ENCODE results near the gene LBHD2.
"Not testable (repeated sequence)": the region's sequence is repeated elsewhere in the genome, so short reads cannot be mapped to it uniquely, and the experiment has no call there.

The LBHD2 gene

DNA sequence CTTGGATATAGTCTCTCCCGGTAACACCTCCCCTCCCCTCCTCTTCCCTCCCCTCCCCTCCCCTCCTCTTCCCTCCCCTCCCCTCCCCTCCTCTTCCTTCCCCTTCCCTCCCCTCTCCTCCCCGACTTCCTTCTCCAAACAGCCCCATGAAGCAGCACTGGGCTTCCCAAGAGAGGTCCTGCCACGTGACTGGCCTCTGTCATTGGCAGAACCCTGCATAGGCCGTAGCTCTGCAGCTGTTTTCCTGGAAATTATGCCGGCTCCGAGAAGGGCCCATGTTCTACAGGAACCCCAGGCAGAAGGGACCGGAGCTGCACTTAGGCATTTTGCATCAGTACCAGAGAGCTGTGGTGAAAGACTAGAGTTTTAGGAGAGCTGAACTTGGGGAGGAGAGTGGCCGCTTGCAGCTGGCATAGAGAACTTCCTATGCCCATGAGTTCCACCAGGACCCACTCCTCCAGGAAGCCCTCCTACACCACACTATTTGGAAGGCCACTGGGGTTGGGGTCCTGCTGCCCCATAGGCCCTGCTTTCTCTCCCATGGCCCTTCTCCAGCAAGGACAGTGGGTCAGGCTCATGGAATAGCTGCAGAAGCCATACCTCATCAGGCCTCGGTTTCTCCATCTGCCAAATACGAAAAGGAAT, 34.1 kb downstream of the LBHD2 start:
- TF ChIP-seq, protein P1, sequence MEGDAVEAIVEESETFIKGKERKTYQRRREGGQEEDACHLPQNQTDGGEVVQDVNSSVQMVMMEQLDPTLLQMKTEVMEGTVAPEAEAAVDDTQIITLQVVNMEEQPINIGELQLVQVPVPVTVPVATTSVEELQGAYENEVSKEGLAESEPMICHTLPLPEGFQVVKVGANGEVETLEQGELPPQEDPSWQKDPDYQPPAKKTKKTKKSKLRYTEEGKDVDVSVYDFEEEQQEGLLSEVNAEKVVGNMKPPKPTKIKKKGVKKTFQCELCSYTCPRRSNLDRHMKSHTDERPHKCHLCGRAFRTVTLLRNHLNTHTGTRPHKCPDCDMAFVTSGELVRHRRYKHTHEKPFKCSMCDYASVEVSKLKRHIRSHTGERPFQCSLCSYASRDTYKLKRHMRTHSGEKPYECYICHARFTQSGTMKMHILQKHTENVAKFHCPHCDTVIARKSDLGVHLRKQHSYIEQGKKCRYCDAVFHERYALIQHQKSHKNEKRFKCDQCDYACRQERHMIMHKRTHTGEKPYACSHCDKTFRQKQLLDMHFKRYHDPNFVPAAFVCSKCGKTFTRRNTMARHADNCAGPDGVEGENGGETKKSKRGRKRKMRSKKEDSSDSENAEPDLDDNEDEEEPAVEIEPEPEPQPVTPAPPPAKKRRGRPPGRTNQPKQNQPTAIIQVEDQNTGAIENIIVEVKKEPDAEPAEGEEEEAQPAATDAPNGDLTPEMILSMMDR (IDR thresholded peaks at IDR 0.05; ENCODE audit: low read depth, low read length), result no peak
- no peak for TF ChIP-seq EZH2phosphoT487 (IDR thresholded peaks at IDR 0.05; ENCODE audit: low read depth)
- no peak overlapping the region for H3K4me2 ChIP-seq (ENCODE audit: low read length)

GRCh38 chr14:103118663-103119404, 34.8 kb downstream of the LBHD2 start:
- no peak overlapping the region; the same call in 1 of the 2 replicates for H2AFZ ChIP-seq (ENCODE audit: low read depth, low read length)
- H4K20me1 ChIP-seq (ENCODE audit: insufficient read depth, low read length), result no peaks in the 10 kb centered on the region
- no peaks in the 10 kb centered on the region for H3K9me3 ChIP-seq (ENCODE audit: insufficient read depth, low read length)
- H3K9ac ChIP-seq (ENCODE audit: low read length), result no peak overlapping the region
- H3K4me2 ChIP-seq (ENCODE audit: low read length), result peak overlapping the region; percentile 9; the same call in 1 of the 2 replicates
- H3K79me2 ChIP-seq (ENCODE audit: low read length), result no peaks in the 10 kb centered on the region
- no peaks in the 10 kb centered on the region for H3K36me3 ChIP-seq (replicated peaks; ENCODE audit: low read depth, low read length)
- no peaks in the 10 kb centered on the region for H3K27me3 ChIP-seq (ENCODE audit: low read depth, low read length)
- no peak overlapping the region for H3K4me3 ChIP-seq (ENCODE audit: low read length)
- TF ChIP-seq, protein P1 (IDR thresholded peaks at IDR 0.05; ENCODE audit: low read depth, low read length), result no peak
- TF ChIP-seq EZH2phosphoT487 (IDR thresholded peaks at IDR 0.05; ENCODE audit: low read depth), result no peak
- H3K4me1 ChIP-seq (ENCODE audit: low read length), result peaks cover 36% of the 10 kb centered on the region
- no peak overlapping the region for H3K27ac ChIP-seq (ENCODE audit: low read length)

More for the DNA sequence above, 34.1 kb downstream of the LBHD2 start:
- no peak overlapping the region for H3K4me3 ChIP-seq (ENCODE audit: low read length)
- no peaks in the 10 kb centered on the region for H3K27me3 ChIP-seq (ENCODE audit: low read depth, low read length)
- H3K9ac ChIP-seq (ENCODE audit: low read length), result no peak overlapping the region
- H3K27ac ChIP-seq (ENCODE audit: low read length), result no peak overlapping the region
- H2AFZ ChIP-seq (ENCODE audit: low read depth, low read length), result no peak overlapping the region
- H3K4me1 ChIP-seq (ENCODE audit: low read length), result peaks cover 43% of the 10 kb centered on the region
- no peaks in the 10 kb centered on the region for H3K79me2 ChIP-seq (ENCODE audit: low read length)
- H3K36me3 ChIP-seq (replicated peaks; ENCODE audit: low read depth, low read length), result no peaks in the 10 kb centered on the region
- no peaks in the 10 kb centered on the region for H3K9me3 ChIP-seq (ENCODE audit: insufficient read depth, low read length)
- H4K20me1 ChIP-seq (ENCODE audit: insufficient read depth, low read length), result no peaks in the 10 kb centered on the region

DNA sequence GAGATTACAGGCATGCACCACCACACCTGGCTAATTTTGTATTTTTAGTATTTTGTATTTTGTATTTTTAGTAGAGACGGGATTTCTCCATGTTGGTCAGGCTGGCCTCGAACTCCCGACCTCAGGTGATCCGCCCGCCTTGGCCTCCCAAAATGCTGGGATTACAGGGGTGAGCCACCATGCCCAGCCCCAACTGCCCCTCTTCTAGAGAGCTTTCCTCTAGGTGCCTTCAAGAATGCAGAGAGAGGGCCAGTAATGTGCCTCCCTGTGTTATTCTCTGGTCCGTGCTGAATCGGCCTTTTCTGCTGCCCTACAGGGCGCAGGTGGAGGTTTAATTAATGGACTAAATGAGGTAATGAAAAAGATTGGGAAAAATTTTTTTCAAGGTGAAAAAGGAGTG, 35.5 kb downstream of the LBHD2 start:
- H3K4me1 ChIP-seq (ENCODE audit: low read length), result peaks cover 29% of the 10 kb centered on the region
- not testable (repeated sequence) for H3K27ac ChIP-seq (ENCODE audit: low read length); H2AFZ ChIP-seq (ENCODE audit: low read depth, low read length); H3K79me2 ChIP-seq (ENCODE audit: low read length); H4K20me1 ChIP-seq (ENCODE audit: insufficient read depth, low read length); H3K9me3 ChIP-seq (ENCODE audit: insufficient read depth, low read length); H3K27me3 ChIP-seq (ENCODE audit: low read depth, low read length); H3K36me3 ChIP-seq (replicated peaks; ENCODE audit: low read depth, low read length); H3K9ac ChIP-seq (ENCODE audit: low read length); H3K4me2 ChIP-seq (ENCODE audit: low read length); H3K4me3 ChIP-seq (ENCODE audit: low read length)

GRCh38 chr14:103121121-103121845, 37.3 kb downstream of the LBHD2 start:
- H3K9me3 ChIP-seq (ENCODE audit: insufficient read depth, low read length), result no peaks in the 10 kb centered on the region
- no peaks in the 10 kb centered on the region for H3K27me3 ChIP-seq (ENCODE audit: low read depth, low read length)
- no peaks in the 10 kb centered on the region for H3K79me2 ChIP-seq (ENCODE audit: low read length)
- no peak overlapping the region for H3K4me3 ChIP-seq (ENCODE audit: low read length)
- H2AFZ ChIP-seq (ENCODE audit: low read depth, low read length), result no peak overlapping the region
- no peak for TF ChIP-seq EZH2phosphoT487 (IDR thresholded peaks at IDR 0.05; ENCODE audit: low read depth)
- TF ChIP-seq, protein P1 (IDR thresholded peaks at IDR 0.05; ENCODE audit: low read depth, low read length), result no peak
- H3K27ac ChIP-seq (ENCODE audit: low read length), result no peak overlapping the region
- no peaks in the 10 kb centered on the region for H3K36me3 ChIP-seq (replicated peaks; ENCODE audit: low read depth, low read length)
- H3K9ac ChIP-seq (ENCODE audit: low read length), result no peak overlapping the region
- no peak overlapping the region for H3K4me2 ChIP-seq (ENCODE audit: low read length)
- no peaks in the 10 kb centered on the region for H4K20me1 ChIP-seq (ENCODE audit: insufficient read depth, low read length)
- peaks cover 17% of the 10 kb centered on the region for H3K4me1 ChIP-seq (ENCODE audit: low read length)

Measured in OCI-LY3 (cell line).